HG03575 (cell line): ENCODE data around the gene CCDC116.
"Not testable (repeated sequence)": the region's sequence is repeated elsewhere in the genome, so short reads cannot be mapped to it uniquely, and the experiment has no call there.

Experiments used
- ATAC-seq: cut with Tn5 transposase; IDR thresholded peaks from one replicate; pipeline ENCODE4 v1.9.1; 2021; ENCODE audit not compliant: unreplicated experiment, insufficient number of reproducible peaks, low FRiP score; ENCODE audit errors: extremely low read depth

CCDC116 gene, protein sequence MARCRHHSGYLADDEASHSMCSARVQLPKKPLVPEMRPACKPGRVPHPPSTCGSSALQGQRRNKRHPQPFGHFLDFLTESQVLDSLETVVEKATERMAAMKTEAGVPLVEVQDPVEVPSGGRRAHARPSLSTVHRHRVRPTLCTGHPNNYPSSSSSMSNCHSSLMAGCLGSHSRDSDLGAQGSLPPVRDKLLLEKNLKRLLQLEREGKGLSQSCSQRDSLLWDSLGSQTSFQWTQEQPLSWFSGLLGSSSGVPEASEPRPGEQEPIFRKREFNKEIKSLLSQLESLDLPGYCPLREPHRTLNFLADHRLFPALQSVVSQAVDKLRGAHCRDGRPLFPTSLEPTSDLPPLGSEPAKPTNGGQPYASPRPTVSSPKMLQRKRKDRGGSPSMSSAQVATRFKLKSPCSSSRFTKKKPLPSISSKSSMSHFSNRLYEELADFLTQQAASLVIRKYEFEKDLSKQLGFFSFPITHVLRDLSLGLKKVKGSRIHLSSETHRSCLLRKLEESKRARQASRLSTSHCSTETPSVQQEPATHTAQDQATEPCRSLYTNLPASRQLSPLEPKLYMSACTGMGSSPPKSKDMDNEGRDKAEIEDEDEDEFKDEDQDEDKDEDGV

DNA sequence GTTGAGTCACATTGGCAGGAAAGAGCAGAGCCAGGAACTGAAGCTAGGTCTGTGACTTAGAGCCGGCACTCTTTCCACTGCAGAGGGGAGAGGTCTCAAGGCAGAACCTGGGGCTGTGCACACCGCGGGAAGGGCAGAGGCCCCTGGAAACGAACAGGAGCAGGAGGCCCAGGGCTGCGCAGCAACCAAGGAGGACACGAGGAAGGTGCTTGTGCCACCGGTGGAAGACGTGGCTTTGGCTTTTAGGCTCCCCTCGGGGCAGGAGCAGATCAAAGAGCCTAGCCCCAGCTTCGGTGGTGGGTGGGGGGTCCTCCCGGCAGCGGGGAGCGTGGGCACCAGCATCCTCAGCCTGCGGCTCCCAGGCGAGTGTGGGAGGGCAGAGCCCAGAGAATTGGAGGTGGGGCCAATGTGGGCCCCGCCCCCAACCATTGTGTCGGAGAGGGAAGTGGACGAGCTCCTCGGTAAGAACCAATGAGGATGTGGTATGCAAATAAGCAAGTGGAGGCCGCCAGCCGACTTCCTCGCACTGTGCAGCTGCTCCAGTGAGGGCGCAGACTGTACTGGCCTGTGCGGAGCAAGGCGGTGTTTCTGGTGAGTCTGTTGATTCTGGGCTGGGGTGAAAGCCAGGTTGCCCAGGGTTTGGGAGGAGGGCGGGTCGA lies at the start of gene CCDC116:
Gene CCDC116, plus strand, starts transcription at position 524 of the 659 bp plus-strand sequence. CDS start 422 bp downstream, outside the sequence.
- ATAC-seq: no peak

DNA sequence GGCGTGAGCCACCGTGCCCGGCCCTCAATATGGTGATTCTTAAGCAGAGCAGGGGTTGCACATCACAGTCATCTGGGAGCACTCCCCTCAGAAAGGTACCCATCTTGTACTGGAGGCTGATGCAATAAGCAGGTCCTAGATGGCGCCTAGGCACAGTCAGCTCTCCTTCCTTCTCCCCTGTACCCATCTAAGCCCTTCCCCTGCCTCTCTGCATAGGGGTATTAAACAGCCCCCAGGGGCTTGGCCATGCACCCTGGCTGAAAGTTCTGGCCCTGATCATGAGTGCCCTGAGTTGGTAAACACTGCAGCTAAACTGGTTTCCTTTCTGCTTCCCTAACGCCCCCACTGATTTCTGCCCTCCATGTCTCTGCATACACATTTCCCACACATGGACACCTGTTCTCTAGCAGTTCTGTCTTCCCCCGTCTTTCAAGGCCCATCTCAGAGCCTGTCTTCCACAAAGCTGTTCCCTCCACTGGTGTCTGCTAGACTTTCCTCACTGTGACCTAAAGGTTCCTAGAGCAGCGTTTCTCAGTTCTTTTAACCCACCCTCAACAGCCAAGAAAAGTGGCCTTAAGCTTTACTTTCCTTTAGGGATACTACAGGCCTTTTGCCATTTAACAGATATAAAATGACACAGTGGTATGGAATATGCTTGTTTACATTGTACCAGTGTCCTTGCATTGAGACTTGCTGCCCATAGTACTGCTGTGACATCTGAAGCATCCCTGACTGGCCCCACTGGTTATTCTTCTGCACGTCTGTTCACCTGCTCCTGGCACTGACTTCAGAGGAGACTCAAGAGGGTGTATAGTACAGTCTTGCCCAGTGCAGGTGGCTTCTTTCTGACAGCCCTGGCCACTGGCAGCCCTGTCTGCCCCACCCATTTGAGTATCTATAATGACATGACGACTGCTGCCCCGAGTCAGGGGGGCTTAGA lies 49.5 kb upstream of the CCDC116 start:
- no peak for ATAC-seq

DNA sequence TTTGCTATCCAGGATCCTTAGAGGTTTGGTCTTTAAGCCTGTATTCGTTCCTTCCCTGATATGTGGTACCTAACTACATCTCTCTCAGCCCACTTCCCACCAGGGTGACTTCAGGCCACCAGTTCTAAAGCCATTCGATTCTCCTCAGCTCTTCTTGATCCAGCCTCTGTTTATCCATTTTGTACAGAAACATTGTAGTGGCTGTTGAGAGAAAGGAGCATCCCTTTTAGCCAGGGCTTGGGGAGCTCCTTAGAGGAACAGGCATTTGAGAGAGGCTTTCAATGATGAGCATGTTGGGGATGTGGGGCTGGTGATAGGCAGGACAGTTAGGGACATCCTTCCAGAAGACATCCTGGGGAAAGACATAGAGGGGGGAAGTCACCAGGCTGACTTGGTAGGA lies 47.2 kb upstream of the CCDC116 start:
- ATAC-seq: no peak

DNA sequence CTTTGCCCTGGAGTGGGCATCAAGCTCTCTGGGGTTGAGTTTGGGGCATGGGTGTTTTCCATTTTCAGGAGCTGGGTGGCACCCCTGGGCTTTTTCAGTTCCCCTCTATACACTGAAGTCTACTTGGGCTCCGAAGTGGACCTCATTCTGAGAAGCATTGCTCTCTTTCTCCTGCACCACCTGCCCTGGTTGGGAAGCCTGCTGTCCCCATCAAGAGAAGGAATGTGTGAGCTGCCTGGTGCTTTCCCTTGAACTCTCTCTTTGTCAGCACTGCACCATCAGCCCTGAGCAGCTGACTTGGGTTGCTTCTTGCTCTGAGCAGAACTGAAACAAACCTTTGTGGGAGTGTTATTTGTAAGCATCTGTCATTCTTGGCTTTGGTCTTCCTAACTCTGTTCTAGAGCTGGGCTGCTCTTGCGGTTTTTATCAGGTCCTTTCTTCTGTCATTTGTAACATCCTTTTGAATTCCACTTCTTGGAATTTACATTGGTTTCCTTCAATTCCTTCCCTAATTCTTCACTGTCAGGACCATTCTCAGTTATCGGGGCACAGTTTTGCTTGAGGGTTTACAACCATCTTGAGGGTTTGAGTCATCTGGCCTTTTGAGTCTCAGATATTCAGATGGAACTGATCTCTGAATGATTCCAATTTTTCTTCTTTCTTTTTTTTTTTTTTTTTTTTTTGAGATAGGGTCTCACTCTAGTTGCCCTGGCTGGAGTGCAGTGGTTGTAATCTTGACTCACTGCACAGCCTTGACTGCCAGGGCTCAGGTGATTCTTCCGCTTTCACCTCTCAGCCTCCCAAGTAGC lies 44.6 kb upstream of the CCDC116 start:
- ATAC-seq: no peak

DNA sequence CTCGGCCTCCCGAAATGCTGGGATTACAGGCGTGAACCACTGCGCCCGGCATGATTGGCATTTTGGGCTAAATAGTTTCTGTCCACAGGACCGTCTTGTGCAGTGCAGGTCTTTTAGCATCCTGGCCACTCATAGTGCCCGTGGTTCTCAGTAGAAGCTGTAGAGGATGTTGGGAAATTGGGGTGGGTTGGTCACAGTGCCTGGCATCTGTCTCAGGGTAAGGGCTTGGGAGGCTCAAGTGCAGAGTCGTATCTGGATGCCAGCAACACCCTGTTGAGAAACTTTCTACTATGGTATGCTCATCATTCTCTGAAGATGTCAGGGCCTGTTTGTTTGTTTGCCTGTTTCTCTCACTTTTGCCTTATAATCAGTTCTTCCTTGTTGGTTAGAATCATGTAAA lies 43.2 kb upstream of the CCDC116 start:
- ATAC-seq: no peak

DNA sequence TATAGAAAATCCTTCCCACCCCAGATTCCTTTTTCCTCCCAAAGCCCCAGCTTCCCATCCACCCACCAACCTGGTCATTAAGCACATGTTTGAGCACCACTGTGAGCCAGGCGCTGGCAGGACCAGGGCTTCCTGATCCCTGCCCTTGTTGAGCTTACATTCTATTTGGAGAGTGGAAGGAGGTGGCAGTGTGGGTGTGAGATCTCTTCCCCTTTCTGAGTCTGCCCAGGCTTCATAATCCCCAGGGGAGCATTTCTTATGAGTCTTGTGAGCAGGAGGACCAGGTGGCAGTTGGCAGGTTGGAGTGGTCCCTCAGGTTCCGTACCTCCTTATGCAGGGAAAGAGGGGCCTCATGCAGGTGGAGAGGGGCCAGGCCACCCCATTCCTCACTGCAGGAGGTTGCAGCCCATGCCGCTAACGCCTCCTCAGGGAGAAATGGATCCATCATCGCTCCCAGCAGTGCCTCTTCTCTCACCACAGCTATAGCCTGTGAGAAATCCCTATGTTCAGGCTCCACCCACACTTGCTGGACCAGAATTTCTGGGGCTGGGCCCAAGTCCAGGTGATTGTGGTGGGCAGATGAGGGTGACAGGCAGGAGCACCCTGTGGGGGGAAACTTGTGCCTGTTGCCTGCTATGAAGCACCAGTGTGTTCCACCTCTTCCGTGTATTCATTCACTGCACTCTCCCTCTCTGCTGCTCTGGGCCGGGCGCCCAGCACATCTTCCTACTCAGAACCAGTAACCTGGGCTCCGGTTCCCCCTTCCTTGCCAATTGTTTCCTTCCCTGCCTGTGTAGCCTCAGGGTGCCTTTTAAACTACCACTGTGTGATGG lies 41.5 kb upstream of the CCDC116 start:
- ATAC-seq: no peak

DNA sequence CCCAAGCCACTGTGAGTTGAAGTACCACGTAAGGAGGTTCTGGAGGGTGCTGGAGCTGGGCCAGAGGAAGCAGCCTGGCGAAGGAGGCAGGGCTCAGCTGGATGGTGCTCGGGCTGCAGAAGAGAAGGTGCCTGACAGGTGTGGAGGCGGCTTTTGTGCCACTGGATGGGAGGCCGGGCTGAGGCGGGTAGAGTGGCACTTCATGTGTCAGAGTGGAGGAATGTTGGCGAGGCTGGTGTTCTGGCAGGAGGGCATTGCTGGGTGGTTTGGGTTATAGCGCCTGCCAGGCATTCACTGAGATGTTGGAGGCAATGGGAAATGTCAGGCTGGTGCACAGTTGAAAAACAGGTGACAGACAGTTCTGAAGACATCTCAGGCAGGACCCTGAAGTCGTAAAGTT lies 40.9 kb upstream of the CCDC116 start:
- ATAC-seq: no peak

DNA sequence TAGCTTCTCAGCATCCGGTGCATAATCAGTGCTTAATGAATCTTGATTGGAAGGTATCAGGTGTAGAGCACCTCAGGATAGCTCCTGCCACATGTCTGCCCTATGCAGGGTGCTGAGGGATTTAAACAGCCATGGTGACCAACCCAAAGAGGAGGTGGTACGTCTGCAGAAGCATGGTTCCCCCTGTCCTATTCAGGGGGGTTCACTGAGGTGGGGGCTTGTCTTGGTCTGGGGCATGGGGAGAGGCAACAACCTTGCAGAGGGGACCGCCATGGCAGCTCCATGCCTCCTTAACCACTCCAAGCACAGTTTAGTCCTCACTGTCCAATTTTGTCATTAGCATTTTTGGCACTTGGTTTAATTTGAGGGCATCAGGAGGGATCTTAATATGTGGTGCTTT lies 40.1 kb upstream of the CCDC116 start:
- no peak for ATAC-seq

DNA sequence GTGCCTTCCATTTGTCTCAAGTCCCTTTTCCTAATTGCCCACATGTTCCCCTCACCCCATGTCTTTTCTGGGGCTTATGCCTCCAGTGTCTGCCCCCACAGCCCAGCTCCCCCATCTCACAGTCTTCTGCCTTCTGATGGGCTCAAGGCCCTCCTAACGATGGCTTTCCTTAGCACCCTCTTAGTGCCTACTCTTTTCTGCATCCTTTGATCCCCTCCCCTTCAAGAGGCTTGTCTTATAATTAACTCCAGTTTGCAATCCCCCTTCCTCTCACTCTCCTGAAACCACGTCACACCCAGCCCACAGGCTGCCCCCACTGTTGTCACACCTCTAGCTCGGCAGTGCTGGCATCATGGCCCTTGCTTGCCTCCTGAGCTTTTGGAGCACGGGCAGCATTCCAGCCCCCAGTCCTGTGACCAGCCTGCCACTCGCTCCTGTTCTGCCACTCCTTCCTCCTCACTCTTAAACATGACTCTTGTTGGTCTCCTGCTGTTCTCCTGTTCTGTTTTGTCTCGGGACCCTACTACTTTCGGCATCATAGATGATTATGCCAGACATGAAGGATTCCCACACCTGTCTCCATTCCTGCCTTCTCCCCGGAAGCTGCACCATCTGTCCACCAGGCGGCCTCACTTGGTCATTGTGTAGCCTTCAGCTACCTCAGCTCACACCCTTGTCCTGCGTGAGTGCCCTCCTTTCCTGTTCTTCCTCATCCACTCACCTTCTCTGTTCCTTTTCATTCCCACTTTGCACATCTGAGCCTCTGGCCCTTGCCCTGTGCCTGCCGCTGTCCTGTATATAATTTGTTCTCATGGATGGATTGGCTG lies 38.9 kb upstream of the CCDC116 start:
- ATAC-seq: no peak

DNA sequence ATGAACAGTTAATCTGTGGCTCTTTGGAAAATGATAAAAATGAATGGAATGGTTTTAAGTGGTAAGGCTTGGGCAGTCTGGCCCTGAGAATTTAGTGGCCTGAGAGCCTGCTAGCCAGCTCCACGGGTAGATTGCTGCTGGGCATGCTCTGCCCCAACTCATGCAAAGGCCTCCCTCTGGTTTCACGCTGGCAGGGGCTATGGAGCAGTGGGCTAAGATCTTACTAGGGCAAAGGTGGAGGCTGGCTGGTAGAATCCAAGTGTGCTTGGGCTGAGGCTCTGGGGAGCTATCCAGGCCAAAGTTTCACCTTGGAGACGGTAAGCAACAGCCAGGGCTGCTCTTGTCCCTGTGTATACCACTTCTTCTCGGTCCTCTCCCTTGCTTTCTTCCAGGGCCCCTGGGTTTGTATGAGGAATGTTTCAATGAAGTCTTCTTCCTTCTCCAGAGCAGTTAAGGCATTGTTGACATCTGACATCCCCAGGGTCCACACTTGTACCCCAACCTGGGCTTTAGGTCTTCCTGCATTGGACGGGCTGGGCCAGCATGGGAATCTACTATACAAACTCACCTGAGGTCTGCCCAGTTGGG lies 37.6 kb upstream of the CCDC116 start:
- ATAC-seq: no peak

DNA sequence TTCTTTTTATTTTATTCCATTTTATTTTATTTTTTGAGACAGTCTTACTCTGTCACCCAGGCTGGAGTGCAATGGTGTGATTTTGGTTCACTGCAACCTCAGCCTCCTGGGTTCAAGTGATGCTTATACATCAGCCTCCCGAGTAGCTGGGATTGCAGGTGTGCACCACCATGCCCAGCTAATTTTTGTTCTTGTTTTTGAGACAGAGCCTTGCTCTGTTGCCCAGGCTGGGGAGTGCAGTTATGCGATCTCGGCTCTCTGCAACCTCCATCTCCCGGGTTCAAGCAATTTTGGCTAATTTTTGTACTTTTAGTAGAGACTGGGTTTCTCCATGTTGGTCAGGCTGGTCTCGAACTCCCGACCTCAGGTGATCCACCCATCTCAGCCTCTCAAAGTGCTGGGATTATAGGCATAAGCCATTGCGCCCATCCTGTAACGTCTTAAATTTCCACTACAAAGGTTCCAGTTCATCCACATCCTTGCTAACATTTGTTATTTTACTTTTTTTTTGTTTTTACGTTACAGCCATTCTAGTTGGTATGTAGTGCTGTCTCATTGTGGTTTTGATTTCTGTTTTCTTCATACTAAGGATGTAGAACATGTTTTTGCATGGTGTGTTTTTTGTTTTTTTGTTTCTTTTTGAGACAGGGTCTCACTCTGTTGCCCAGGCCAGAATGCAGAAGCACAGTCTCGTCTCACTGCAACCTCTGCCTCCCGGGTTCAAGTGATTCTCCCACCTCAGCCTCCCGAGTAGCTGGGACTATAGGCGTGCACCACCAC lies 36.0 kb upstream of the CCDC116 start:
- not testable (repeated sequence) for ATAC-seq

DNA sequence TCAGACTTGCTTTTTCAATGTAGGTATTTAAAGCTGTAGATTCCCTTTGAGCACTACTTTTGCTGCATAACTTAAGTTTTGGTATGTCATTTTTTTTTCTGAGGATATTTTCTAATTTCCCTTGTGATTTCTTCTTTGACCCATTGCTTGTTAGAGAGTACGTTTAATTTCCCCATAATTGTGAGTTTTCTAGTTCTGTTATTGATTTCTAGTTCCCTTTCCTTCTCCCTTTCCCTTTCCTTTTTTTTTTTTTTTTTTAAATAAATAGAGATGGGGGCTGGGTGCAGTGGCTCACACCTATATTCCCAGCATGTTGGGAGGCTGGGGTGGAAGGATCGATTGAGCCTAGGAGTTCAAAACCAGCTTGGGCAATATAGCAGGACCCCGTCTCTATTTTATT lies 34.3 kb upstream of the CCDC116 start:
- no peak for ATAC-seq

DNA sequence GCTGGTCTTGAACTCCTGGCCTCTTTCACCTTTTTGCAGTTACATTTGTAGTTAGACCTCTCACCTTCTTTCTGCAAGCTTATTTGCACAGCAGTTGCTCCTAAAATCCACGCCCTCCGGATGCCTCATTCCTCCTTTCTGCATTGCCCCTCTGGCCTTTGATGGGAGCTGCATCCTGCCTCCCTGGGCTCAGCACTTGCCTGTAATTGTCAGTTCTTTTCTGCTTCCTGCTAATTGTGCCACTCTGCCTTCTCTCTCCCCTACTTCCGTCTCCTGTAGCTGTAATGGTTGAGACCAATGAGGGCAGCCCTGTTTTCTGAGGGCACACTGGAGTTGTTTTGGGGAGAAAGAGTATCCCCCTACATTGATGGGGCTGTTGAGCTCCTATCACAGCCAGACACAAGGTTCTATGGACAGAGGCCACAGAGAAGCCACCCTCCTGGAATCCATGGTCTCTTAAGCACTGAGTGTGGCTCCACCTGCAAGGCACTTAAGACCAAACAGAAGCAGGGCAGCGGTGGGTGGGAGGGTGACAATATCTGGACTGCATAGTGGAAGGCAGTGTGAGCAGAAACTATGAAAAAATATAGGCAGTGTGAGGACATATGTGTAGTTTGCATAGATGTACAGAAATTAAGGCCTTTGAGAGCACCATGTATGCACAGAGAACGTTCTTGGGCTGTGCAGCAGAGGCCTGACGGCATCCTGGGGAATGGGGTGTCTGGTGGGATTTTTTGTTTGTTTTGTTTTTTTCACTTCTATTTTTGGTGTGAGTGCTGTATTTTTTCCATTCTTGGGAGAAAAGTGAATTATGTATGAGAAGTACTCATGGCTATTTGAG lies 33.3 kb upstream of the CCDC116 start:
- ATAC-seq: no peak

DNA sequence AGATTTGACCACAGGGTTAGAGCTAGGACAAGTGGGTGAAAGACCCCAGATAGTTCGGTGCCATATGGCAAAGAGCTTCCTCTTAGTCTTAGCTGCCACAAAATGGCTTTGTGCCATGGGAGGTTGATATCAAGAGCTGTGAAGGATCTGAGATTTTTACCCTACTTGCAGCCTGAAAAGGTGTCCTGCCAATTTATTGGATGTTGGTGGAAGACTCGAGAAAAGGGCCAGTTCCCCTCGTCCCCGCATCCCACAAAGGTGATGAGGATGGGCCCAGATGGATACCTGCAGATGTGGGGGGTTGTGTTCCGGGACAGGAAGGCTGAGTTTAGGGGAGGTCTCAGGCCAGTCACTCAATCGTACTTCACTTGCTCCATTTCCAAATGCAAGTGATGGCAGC lies 30.0 kb upstream of the CCDC116 start:
- no peak for ATAC-seq

DNA sequence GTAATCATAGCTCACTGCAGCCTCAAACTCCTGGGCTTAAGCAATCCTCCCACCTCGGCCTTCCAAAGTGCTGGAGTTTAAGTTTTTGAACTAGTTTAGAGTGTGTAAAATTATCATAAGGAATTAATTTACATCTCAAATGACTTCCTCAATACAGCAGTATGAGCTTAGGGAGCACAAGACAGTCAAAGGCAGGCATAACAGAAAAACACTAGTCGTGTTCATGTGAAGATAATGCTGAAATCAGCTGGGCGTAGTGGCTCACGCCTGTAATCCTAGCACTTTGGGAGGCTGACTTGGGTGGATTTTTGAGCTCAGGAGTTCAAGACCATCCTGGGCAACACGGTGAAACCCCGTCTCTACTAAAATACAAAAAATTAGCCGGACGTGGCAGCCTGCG lies 28.6 kb upstream of the CCDC116 start:
- no peak for ATAC-seq
